Activated CD4-positive, alpha-beta T cell treated with anti-CD3 and anti-CD28 coated beads, Interleukin-2, amount 50 U/mL, for 24 hours (primary cell): ENCODE measurements around the gene ZNF185.

ENCODE experiments used
- DNase-seq, 2 donors: peaks; one replicate each; pipeline ENCODE4 v3.0.0-alpha.2; 2020; ENCODE audit warnings: low read depth in 1 of 2, low spot score in 1 of 2

The ZNF185 gene

GRCh38 chrX:152897222-152898131 lies at the start of gene ZNF185:
ZNF185 (plus strand) TSS chrX:152898067; CDS start chrX:152914490, 16,423 bp downstream.
- no peak for DNase-seq

GRCh38 chrX:152850465-152850864 lies 47.4 kb upstream of the ZNF185 start:
- no peak for DNase-seq

GRCh38 chrX:152853986-152854385 lies 43.9 kb upstream of the ZNF185 start:
- no peak for DNase-seq

- no peak for DNase-seq
Observed at GRCh38 chrX:152861116-152861515, 36.8 kb upstream of the ZNF185 start.

- no peak for DNase-seq
Observed at GRCh38 chrX:152861826-152862225, 36.0 kb upstream of the ZNF185 start.

GRCh38 chrX:152865232-152865920 lies 32.5 kb upstream of the ZNF185 start:
- DNase-seq: no peak

- no peak for DNase-seq
Observed at GRCh38 chrX:152866386-152866785, 31.5 kb upstream of the ZNF185 start.

GRCh38 chrX:152869972-152870371 lies 27.9 kb upstream of the ZNF185 start:
- DNase-seq: no peak

- DNase-seq: no peak
Observed at GRCh38 chrX:152871260-152871659, 26.6 kb upstream of the ZNF185 start.

GRCh38 chrX:152872522-152872921 lies 25.3 kb upstream of the ZNF185 start:
- no peak for DNase-seq

GRCh38 chrX:152873361-152873760 lies 24.5 kb upstream of the ZNF185 start:
- no peak for DNase-seq

- DNase-seq: no peak
Observed at GRCh38 chrX:152876931-152877840, 20.7 kb upstream of the ZNF185 start.

GRCh38 chrX:152878976-152879755 lies 18.7 kb upstream of the ZNF185 start:
- DNase-seq: no peak

GRCh38 chrX:152881289-152881688 lies 16.6 kb upstream of the ZNF185 start:
- DNase-seq: no peak

GRCh38 chrX:152884171-152884570 lies 13.7 kb upstream of the ZNF185 start:
- no peak for DNase-seq

- no peak for DNase-seq
Observed at GRCh38 chrX:152886716-152887115, 11.2 kb upstream of the ZNF185 start.

- no peak for DNase-seq
Observed at GRCh38 chrX:152892499-152892898, 5.4 kb upstream of the ZNF185 start.

- no peak for DNase-seq
Observed at GRCh38 chrX:152892999-152893891, 4.6 kb upstream of the ZNF185 start.

- no peak for DNase-seq
Observed at GRCh38 chrX:152893980-152894610, 3.8 kb upstream of the ZNF185 start.
